HG03045 (cell line): ENCODE results near the gene NIT2.
"Not testable (repeated sequence)": the region's sequence is repeated elsewhere in the genome, so short reads cannot be mapped to it uniquely, and the experiment has no call there.

Experiments used
- ATAC-seq: cut with Tn5 transposase; IDR thresholded peaks from one replicate; pipeline ENCODE4 v1.9.1; 2021; ENCODE audit warnings: mild to moderate bottlenecking, moderate library complexity; ENCODE audit not compliant: unreplicated experiment

NIT2 gene

DNA sequence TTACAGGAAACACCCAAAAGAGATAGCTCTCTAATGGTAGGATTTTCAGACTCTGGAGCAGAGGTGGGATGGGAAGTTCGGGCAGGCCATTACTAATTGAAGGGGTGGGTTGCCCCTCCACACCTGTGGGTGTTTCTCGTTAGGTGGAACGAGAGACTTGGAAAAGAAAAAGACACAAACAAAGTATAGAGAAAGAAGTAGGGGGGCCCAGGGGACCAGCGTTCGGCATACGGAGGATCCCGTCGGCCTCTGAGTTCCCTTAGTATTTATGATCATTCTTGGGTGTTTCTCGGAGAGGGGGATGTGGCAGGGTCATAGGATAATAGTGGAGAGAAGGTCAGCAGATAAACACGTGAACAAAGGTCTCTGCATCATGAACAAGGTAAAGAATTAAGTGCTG lies 1.7 kb downstream of the NIT2 start:
- ATAC-seq = not testable (repeated sequence)

GRCh38 chr3:100338911-100339310 lies 4.4 kb downstream of the NIT2 start:
- ATAC-seq = no peak

GRCh38 chr3:100339786-100340185 lies 5.2 kb downstream of the NIT2 start:
- ATAC-seq = no peak

GRCh38 chr3:100340527-100340926 lies 6.0 kb downstream of the NIT2 start:
- no peak for ATAC-seq

DNA sequence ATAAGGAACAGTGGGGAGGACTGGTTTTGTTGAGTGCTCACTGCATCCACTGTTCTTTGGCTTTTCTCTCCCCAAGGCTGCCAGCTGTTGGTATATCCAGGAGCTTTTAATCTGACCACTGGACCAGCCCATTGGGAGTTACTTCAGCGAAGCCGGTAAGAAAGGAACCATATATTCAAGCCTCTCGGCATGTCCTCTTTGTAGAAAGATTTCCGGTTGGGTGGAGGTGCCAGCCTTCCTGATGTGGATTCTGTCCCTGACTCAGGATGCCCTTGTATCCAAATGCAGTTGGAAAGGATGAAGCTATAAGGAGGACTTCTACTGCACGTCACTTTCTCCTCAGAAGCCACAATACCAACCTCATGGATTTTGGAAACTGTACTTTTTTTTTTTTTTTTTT lies 14.2 kb downstream of the NIT2 start:
- ATAC-seq = no peak

DNA sequence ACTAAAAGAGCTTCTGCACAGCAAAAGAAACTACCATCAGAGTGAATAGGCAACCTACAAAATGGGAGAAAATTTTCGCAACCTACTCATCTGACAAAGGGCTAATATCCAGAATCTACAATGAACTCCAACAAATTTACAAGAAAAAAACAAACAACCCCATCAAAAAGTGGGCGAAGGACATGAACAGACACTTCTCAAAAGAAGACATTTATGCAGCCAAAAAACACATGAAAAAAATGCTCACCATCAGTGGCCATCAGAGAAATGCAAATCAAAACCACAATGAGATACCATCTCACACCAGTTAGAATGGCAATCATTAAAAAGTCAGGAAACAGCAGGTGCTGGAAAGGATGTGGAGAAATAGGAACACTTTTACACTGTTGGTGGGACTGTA lies 17.2 kb downstream of the NIT2 start:
- ATAC-seq = not testable (repeated sequence)

DNA sequence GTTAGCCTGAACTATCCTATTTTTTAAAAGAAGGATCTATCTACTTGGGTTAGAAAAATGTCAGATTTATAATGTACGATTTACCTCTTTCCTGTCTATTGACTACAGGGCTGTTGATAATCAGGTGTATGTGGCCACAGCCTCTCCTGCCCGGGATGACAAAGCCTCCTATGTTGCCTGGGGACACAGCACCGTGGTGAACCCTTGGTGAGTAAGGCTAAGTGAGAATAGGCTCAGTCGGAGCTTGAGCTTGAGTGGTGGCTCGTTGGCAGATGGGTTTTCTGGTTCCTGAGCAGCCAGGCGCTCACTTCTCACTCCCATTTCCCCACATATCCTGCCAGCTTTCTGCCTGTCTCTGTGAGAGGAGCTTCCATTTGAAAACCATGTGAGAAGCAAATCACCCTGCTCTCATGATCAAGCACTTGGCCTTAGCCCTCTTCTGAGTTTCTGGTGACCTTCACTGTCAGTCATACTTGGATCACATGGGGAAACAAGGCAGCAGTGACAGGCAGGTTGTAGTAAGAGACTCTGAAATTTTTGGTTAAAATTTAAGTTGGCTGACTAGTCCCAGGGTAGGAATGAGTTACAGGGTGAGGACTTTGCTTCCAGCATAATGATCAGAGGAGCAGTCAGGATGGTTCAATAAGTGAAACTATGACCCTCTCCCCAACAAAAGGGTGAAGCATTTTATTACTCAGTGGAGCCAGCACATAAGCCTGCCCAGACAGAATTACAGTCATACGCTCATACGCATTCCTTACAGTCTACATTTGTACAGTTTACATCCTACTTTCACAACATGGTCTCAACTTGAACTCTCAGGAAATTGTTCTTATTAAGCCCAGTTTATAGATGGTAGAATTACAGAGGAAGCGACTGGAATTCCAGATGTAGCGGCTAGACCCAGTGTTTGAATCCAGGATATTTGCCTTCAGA lies 18.0 kb downstream of the NIT2 start:
- ATAC-seq = no peak

- no peak for ATAC-seq
Observed at GRCh38 chr3:100354850-100355249, 20.3 kb downstream of the NIT2 start.

DNA sequence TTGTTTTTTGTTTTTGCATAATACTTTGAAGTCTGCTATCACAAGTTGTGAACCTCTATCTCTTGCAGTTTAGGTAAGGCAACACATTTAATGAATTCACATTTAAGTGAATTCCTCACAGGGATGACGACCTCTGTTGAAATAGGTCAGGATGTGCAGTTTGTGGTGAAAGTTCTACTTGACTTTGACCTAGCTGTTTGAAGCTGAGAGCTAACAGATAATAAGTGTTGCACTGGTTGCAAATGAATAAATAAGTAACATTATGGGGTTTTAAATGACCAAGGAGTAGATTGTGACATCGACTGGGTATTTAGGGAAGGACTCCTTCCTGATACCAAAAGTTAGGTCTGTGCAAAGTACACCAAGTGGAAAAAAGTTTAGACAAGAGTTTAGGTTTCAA lies 23.9 kb downstream of the NIT2 start:
- ATAC-seq = no peak

- no peak for ATAC-seq
Observed at GRCh38 chr3:100359035-100359434, 24.5 kb downstream of the NIT2 start.

DNA sequence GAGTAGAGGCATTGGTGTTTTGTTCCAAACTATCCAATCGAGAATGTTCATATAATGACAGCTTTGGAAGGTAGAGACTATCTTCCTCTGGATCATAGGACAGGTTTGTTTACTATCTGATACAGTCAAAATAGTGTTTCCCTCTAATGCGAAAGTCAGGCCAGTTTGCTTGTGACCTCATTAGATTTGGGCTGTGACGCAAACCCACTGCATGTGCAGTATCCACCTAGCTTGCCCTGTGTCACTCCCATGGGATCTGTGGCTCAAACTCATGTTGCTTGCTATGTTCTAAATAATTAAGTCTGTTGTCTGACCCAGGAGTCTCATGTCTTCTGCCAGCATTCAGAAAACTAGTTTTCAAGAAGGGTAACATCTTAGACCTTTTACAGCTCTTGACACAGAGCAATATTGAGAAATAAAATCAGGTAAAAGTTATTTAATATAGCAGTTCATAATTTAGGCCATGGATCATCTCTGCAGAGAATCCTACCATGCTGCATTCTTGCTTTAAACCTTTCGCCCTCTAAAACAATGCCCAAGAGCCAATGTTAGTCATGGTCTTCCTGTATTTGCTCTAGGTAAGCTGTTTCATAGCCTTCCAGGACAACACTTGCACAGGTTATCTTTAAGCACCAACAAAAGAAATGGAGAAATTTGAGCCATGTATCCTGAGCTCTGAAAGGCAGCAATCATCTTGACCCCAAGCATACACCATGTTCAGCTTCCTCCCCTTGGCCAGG lies 26.4 kb downstream of the NIT2 start:
- ATAC-seq = no peak

GRCh38 chr3:100361897-100362296 lies 27.3 kb downstream of the NIT2 start:
- no peak for ATAC-seq

DNA sequence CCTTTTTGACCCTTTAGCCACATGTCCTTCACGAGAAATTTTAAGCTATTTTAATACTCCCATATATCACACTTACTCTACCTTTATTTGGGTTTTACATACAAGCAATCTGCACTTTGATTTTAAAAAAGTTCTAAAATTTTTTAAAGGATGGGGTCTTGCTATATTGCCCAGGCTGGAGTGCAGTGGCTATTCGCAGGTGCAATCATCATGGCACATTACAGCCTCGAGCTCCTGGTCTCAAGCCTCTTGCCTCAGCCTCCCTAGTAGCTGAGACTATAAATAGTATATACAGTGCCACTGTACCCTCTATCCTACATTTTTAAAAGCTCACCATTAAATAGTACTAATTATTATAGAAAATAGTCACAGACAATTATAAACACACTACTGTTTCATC lies 29.9 kb downstream of the NIT2 start:
- ATAC-seq = no peak

DNA sequence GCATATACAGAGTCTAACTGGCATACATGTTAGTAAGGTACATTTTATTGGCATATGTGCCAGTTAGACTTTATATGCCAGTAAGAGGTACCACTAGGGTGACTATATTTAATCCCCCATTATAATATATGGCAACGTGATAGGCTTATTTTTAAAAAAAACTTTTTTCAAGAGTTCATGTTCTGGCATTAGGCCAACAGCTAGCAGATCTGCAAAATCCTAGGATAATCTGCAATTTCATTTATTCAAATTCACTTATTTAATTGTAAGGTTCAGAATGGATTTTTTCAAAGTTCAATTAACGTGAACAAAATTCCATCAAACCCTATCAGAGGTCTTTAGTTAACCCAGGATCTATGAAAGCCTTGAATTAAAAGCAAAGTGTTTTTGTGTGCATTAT lies 31.9 kb downstream of the NIT2 start:
- ATAC-seq = no peak

DNA sequence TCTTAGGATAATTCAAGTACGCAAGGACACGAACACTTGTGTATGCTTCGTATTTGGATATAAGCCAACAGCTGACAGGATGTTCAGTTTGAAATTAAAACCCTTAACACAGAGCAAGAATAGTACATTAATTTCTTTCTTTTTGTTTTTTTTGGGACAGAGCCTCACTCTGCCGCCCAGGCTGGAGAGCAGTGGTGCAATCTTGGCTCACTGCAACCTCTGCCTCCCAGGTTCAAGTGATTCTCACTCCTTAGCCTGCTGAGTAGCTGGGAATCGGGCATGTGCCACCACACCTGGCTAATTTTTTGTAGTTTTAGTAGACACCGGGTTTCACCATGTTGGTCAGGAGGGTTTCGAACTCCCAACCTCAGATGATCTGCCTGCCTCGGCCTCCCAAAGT lies 33.9 kb downstream of the NIT2 start:
- ATAC-seq = no peak

DNA sequence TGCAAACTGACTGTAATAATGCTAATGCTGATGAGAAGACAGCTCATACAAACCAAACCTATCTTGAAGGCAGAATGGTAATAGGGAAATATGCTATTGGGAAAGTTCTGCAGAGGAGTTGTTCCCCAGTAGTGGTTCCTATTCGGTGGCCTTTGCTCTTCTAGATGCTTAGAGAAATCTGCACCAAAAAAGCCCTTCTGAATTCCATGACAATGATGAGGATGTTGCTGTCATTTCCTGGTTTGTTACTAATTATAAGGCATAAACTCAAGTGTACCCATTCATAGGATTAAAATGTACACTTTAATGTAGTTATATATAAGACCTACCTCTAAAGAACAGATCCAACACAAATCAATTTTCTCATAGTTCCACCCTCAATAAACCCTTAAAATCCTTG lies 36.2 kb downstream of the NIT2 start:
- ATAC-seq = no peak

DNA sequence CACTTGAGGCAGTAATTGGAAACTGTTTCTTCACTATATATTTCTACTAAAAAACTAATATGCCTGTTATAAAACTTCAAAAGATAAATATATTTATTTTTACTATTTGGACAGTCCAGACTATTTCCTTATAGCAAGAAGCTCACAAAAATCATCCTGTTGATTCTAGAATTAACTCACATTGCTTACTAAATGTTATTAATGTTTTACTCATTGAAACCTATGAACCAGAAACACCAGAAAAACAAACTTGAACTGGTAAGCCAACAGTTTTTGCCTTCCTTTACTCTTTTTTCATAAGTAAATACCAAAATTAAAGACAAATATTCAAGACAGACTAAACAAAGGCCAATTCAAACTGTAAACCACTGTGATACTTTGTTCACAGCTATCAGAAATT lies 40.0 kb downstream of the NIT2 start:
- ATAC-seq = no peak

- no peak for ATAC-seq
Observed at GRCh38 chr3:100376301-100376700, 41.7 kb downstream of the NIT2 start.

DNA sequence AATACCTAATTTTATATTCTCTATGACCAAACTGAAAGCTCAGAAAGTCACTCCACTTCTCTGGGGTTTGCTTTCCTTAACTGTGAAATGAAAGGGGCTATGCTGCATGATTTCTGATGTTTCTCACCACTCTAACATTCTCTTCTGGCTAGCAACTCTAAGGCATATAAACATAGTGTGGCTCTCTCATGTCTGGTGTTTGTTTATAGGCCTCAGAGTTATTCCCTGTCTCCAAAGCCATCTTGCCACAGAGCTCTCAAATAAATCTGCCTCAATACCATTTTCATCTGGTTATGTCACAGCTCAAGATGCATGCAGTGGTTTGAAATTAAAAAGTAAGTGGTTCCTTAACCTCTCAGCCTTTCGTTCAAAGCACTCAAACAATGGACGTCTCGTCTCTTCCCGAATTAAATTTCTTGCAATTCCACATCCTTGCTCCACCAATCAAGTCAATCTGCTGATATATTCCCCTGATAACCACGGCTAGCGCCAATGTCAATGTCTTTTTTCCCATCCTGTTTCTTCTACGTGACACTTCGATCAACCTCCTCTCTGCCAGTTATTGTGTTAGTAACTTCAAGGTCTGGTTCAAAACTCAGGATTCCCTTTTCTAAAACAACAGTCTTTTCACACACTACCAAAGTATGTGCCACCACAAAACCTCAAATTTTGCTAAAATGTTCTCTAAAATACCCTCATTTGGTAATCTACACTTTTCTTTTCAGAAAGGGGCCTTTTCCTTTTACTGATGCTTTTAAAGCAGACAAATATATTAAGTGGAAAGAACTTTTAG lies 50.4 kb downstream of the NIT2 start:
- ATAC-seq = no peak

DNA sequence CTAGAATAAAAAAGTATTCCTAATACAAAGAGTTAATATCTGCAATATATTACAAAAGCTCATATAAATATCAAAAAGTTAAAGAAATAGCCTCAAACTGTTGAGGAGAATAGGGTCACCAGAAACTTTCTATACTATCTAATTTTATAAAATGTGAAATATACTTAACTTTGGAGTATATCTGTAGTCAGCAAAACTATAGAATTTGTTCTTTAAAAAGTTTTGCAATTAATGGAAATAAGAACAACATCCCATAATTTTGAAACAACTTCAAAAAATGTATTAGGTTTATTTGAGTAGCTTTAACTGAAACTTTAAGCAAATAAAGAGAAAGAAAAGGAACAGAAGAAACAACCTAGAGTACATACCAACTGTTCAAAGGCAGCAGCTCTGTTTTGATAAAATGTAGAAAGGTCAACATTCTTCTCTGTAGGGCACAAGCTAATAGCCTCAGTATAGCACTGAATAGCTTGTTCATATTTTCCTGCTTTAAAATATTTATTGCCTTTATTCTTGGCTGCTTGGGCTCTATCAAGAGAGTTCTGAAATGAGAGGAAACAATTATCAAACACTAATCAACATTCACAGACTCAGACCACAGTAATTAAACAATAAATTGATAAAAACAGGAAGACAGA lies 52.0 kb downstream of the NIT2 start:
- no peak for ATAC-seq

- ATAC-seq = no peak
Observed at GRCh38 chr3:100389025-100389424, 54.5 kb downstream of the NIT2 start.
